Measurements from ENCODE around the gene RFC1.
"Not testable (repeated sequence)": the region's sequence is repeated elsewhere in the genome, so short reads cannot be mapped to it uniquely, and the experiment has no call there.

RFC1 gene

DNA sequence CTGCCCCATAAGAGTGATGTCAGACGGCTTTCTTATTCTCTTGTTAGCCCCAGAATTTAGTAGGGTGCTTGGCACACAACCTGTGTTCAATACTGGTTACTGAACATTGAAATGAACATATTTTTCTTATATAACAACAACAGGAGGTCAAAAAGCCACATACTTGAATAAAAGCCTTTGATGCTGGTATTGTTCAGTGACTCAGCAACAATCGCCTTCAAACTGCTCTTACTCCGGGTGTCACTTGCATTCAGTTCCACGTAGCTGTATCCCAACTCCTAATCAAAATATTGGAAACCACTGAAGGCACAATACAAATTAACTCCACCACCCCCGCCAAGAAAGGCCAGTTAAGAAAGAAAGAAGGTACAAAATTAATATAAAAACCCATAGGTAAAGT, 61.5 kb downstream of the RFC1 start:
- DNase-seq: no peak

- DNase-seq: no peak
Observed at GRCh38 chr4:39303871-39304270, 62.3 kb downstream of the RFC1 start.

DNA sequence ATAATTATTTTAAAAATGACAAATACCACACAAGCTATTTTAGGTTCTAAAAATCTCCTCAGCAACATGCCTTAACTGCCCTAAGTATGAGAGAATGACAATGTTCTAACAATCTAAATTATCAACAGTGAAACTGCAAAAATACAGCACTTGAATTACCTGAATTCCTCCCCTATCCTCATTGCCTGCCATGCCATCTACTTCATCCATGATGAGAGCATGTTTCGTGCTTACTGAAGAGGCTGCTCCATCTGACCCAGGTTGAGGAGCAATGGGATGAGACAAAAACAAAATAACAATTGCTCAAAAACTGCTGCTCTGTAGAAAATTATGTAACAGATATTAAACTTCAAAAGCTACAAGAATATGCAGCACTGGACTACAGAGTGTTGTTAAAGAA, 63.3 kb downstream of the RFC1 start:
- DNase-seq: no peak

- no peak for DNase-seq
Observed at GRCh38 chr4:39295784-39296183, 70.4 kb downstream of the RFC1 start.

DNA sequence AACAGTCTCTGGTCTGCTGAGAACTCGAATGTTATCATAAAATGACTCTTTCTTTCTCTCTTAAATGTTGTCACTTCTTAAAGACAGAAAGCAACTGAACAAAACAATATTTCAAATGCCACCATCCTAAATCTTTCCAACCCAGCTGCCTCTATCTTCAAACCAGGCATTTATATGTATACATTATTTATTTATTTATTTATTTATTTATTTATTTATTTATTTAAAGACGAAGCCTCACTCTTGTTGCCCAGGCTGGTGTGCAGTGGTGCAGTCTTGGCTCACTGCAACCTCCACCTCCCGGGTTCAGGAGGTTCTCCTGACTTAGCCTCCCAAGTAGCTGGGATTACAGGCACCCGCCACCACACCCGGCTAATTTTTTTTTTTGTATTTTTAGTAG, 73.7 kb downstream of the RFC1 start:
- not testable (repeated sequence) for DNase-seq

DNA sequence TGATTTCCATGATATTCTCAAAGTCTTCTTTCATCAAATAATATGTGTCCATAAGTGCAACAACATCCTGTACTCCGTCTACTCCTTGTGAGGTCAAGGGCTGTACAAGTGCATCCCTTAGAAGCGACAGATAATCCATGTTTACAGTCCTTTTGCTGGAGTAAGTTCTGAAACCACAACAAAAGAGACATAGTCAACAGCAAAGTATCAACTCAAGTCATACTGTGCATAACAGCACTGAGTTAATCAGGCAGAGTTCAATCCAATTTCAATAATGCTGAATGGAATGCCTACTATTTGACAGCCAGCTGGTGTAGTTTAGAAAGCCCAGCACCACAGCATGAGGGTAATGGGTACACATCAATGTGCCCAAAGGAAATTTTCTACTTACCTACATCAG, 74.5 kb downstream of the RFC1 start:
- DNase-seq: no peak

GRCh38 chr4:39287223-39287622, 78.9 kb downstream of the RFC1 start:
- DNase-seq: no peak

DNA sequence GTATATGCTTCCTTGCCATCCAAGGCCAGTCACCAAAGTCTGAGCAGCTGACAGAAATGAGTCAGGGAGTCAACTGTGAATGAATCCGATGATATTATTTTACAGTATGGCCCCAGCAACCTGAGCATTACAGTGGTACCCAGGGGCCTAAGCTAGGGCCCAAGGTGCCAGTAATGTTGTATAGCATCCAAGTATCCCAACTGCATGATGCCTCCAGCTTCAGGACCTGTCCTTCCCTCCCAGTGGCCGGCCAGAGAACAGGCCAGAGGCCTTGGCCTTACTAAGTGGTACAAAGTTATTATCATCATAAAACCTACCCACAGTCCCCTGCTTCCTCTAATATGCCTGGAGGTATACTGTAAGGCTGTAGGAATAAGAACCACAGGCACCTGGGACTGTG, 79.9 kb downstream of the RFC1 start:
- no peak for DNase-seq

DNA sequence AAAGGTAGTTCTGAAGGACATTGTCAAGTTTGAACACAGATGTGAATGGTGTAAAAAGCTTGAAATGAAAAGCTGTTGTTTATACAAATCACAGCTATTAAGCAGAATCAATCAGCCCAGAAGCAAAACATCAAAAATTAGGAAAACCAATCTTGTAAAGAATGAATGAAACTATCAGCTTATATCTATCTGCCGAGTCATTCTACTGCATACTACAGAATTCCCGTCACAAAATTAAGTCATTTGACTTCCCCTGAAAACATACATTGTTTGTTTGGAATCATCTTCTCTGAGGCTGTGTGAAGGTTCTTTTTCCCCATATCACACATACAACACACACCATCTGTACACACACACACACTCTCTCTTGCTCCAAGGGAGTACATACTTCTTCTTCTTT, 80.3 kb downstream of the RFC1 start:
- DNase-seq: no peak

DNA sequence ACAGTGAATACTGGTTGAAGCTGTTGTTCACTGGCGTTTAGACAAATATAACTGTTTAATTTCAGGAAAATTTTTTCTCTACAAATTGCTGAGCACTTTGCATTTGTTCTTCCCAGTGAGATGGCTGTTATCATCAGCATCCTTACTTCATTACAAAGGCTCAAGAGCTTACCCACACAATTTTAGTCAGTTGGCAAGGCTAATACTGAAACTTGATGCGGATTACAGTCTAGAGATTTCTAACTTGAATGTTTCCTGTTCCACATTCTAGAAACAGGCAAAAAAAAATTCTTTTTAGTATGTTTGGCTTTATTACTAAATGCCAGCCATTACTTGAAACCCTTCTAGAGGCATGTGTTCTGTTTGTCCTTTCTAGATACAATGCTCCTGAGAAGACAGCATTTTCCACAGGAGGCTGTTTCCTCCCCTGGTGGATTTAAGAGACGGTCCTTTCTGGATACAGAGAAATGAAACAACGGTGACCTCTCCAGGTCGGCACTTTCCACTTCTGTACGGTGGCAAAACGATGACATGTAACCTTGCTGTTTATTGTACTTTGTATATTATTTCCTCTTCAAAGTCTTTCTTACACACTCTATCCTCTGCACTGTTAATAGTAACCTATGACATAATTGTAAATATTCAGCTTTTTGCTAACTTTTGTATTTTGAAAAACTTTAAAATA, 80.9 kb downstream of the RFC1 start:
- DNase-seq: no peak

- no peak for DNase-seq
Observed at GRCh38 chr4:39280770-39281169, 85.4 kb downstream of the RFC1 start.

DNA sequence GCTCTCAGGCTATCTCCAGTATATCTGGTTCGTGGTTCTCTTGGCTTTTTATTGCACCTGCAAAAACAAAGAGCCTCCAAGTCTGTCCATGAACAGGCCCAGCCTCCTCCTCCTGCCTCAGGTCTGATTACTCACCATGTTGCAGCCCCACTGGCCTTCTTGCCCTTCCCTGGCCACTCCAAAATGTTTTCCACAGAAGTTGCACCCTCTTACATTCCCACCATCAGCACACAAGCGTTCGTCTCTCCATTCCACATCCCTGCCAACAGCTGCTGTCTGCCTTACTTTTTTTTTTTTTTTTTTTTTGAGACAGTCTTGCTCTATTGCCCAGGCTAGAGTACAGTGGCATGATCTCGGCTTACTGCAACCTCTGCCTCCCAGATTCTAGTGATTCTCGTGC, 86.7 kb downstream of the RFC1 start:
- DNase-seq: no peak

DNA sequence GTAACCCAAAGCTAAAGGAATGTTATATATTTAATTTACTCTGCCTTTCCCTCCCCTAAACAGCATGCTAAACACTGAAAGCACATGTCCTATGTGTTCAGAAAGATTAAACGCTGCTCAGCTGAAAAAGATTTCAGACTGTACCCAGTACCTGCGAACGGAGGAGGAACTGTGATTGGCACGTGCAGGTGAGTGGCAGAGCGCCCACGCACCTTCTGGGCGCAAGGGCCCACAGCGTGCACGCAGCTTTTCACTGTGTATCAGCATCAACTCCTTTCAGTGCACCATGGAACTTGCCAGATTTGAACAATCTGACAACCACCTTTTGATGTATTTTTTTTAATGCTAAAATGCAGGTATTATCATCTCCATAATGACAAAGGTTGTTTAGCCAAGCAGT, 87.7 kb downstream of the RFC1 start:
- DNase-seq: no peak

- not testable (repeated sequence) for DNase-seq
Observed at GRCh38 chr4:39277661-39278060, 88.5 kb downstream of the RFC1 start.

- DNase-seq: no peak
Observed at GRCh38 chr4:39274503-39274902, 91.7 kb downstream of the RFC1 start.

DNA sequence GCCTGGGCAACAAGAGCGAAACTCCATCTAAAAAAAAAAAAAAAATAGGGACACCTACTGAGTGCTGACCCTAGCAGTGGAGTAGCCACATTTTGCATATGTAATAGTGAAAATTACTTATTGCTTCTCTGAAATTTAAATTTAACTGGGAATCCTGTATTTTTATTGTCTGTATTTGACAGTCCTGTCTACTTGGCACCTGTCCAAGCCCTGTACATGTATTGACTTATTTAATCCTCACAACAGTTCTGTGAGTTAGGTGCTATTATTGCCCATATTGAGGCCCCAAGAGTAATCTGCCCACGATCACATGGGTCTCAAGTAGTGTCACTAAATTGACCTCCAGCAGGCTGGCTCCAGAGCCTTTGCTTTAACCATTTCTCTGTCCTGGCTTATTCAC, 102.3 kb downstream of the RFC1 start:
- DNase-seq: no peak

GRCh38 chr4:39259571-39260330, 106.4 kb downstream of the RFC1 start:
- no peak for DNase-seq

- no peak for DNase-seq
Observed at GRCh38 chr4:39256436-39256835, 109.7 kb downstream of the RFC1 start.

GRCh38 chr4:39255871-39256270, 110.3 kb downstream of the RFC1 start:
- DNase-seq: no peak

DNA sequence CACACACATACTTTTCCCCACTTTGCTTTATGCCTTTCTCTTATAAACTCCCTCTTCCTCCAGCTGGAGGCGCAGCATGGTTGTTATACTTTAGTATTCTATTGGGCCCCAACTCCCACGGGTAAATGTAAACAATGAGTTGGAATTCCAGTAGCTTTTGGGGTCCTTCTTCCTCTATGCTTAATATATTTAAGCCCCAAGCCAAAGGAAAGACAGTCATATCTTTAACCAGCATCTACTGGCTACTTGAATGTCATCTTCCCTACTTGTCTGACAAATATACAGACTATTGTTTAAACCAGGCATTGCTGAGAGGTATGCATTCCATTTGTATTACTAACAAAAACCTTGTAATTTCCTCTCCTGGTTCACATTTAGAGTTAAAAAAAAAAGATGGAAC, 110.9 kb downstream of the RFC1 start:
- no peak for DNase-seq

GRCh38 chr4:39243462-39243861, 122.7 kb downstream of the RFC1 start:
- DNase-seq: no peak
